ENCODE data around the gene SHBG.
"Not testable (repeated sequence)": the region's sequence is repeated elsewhere in the genome, so short reads cannot be mapped to it uniquely, and the experiment has no call there.

Gene SHBG, protein sequence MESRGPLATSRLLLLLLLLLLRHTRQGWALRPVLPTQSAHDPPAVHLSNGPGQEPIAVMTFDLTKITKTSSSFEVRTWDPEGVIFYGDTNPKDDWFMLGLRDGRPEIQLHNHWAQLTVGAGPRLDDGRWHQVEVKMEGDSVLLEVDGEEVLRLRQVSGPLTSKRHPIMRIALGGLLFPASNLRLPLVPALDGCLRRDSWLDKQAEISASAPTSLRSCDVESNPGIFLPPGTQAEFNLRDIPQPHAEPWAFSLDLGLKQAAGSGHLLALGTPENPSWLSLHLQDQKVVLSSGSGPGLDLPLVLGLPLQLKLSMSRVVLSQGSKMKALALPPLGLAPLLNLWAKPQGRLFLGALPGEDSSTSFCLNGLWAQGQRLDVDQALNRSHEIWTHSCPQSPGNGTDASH

DNA sequence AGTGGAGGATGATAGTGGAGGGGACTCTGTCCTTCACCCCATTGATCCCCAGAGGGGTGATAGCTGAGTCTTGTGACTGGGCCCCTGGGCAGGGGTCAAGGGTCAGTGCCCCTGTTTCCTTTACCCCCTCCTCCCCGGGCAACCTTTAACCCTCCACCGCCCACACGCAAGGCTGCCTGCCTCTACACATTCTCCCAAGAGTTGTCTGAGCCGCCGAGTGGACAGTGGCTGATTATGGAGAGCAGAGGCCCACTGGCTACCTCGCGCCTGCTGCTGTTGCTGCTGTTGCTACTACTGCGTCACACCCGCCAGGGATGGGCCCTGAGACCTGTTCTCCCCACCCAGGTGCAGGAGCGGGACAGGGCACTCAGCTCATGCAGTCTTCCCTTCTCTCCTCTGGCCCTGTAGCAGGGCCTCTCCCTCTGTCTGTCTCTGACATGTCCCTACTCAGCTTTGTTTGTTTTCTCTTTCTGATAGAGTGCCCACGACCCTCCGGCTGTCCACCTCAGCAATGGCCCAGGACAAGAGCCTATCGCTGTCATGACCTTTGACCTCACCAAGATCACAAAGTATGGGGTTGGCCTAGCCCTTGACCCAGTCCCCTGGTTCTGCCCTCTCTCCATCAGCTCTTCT, at the start of gene SHBG:
Gene SHBG, plus strand, starts transcription at position 197 of the 633 bp plus-strand sequence. Its CDS starts 38 bp downstream, at position 235.
- no peak for DNase-seq (ENCODE audit: low spot score)

DNA sequence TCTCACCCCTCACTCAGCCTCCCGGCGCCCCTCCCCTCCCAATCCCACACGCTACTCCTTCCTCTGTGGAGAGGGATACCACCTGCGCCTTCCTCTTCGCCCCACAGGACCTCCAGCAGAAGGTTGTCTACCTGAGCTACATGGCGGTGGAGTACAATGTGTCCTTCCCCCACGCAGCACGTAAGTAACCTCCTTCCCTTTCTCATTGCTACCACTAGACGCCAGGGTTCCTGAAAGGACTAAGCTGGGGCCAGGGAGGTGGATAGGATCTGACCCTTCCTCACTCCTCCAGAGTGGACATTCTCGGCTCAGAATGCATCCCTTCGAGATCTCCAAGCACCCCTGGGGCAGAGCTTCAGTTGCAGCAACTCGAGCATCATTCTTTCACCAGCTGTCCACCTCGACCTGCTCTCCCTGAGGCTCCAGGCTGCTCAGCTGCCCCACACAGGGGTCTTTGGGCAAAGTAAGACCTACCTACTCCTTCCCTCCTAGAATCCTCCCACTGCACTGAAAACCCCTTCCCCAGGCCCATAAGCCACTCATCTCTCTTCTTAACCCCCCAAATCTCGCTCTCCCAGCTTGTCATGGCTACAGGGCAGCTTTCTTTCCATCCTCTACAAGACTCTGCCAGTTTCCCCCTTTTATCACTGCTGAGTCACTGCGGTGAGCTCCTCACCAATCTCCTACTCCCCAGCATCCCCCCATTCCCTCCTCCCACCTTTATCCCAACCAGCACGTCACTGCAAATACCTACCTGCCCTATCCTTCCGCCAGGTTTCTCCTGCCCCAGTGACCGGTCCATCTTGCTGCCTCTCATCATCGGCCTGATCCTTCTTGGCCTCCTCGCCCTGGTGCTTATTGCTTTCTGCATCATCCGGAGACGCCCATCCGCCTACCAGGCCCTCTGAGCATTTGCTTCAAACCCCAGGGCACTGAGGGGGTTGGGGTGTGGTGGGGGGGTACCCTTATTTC, 49.0 kb upstream of the SHBG start:
- DNase-seq (ENCODE audit: low spot score): peak; percentile 66

DNA sequence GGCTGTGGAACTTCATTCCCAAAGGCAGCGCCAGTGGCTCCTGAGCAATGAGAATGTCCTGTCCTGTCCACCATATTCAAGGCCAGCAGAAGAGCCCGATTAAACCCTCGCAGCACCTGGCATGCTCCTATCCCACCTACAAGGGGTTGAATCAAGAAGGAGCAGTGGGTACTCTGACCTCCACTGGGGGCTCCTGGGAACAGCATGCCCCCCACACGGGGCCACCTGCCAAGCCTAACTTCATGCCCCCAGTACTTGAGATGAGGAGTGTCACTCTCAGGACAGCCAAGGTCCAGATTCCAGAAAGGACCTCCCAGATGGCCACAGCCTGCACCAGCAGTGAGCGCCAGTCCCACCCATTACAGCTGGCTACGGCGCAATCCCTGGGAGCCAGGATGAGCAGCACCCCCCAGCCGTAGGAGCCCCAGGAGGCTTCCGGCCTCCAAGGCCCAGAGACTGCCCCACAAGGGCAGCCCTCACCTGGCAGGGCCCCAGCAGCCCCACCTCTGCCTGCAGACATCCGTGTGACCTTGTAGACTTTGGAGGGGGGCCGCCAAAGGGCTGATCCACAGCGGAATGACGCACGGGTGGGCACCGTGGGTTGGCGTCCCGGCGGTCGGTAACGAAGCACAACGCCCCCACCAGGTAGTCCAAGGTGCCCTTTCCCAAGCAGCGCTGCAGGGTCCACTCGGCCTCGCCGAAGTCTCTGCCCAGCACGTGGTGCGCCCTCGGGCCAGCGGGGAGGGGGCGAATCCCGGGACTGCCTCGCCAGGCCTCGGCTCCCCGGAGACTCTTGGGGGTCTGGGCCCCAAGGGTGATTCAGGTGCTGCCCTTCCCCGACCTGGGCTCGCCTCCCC, 47.3 kb upstream of the SHBG start:
- DNase-seq (ENCODE audit: low spot score): no peak

DNA sequence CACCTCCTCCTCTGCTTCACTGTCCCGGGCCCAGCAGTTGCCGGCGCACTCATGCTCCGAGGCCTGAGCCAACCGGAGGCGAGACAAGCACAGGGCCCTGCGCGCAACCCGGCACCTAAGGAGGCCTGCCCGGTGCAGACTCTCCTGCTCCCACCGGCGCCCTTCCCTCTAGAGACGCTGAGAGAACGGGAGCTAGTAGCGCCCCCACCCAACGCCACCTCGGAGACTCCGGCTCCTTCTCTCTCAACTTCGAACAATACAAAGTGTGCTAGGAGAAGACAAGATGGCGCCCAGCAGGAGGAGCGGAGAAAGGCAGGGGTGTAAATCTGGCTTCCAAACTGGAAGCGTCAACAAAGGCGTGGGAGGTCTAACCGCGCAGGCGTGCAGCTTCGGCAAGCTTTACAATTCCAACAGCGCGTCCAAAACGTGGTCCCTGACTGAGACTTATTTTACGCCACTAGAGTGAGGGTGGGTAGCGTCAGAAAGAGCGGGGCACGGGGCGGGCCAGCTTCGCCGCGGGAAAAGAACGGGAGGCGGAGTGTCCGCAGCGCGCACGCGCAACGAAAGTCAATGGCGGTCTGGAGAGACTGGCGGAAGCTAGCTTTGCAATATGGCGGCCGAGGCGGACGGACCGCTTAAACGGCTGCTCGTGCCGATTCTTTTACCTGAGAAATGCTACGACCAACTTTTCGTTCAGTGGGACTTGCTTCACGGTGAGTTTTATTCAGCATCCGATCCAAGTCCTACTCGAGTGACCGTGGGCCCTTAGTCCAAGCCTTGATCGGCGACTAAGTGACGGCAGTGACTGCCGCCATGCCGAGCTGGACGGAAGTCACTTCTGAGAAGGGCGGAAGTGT, 46.5 kb upstream of the SHBG start, which contains the start of gene MPDU1:
Gene MPDU1, plus strand, starts transcription at position 600 of the 857 bp plus-strand sequence. Its CDS starts 11 bp downstream, at position 611.
- peak; percentile 95 for DNase-seq (ENCODE audit: low spot score)

DNA sequence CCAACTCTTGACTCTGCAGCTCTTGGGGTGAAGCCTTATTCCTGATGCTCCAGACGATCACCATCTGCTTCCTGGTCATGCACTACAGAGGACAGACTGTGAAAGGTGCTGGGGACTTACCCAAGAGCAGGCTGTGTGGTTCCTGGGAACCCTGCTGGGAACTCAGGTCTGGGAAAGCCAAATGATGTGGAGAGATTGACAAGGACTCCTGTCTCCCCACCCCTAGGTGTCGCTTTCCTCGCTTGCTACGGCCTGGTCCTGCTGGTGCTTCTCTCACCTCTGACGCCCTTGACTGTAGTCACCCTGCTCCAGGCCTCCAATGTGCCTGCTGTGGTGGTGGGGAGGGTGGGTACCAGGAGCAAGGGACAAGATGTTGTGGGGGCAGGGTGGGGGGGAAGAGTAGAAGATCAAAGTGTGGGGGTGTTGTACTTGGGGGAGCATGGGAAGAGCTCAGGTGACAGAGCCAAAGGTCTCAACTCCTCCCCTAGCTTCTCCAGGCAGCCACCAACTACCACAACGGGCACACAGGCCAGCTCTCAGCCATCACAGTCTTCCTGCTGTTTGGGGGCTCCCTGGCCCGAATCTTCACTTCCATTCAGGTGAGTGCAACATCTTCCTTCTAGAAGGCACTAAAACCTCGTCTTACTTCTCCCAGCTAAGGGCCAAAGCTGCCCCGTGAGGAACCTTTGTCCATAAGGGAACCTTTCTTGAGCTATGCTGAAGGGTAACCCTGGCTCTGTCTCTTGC, 43.1 kb upstream of the SHBG start:
- DNase-seq (ENCODE audit: low spot score): peak; percentile 67

DNA sequence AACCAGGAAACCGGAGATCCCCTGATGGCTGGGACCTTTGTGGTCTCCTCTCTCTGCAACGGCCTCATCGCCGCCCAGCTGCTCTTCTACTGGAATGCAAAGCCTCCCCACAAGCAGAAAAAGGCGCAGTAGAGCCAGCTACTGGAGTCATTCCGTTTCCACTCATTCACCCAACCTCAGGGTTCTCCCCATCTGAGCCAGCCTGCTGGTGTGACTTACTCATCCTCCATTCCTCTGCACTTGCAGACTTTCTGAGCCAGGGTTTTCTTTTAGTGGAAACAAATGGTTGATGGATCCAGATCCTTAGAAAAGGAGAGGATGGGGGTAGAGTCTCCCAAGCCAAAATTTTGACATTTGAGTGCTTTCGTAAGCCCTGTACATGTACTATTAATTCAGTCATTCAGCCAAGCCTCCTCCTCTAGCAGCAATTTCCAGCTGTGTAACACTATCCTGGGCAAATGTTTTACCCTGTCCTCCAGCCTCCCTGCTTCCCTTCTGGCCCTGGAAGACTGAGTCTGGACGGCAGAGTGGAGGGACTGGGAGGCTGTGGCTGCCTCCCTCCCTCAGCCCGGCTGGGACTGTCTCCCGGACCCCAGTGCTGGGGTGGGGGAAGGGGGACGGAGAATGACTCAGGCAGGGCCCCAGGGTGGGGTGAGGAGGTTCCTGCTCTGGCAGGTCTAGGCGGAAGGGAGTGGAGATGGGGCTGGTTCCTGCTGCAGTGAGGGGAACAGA, 42.3 kb upstream of the SHBG start:
- no peak for DNase-seq (ENCODE audit: low spot score)

DNA sequence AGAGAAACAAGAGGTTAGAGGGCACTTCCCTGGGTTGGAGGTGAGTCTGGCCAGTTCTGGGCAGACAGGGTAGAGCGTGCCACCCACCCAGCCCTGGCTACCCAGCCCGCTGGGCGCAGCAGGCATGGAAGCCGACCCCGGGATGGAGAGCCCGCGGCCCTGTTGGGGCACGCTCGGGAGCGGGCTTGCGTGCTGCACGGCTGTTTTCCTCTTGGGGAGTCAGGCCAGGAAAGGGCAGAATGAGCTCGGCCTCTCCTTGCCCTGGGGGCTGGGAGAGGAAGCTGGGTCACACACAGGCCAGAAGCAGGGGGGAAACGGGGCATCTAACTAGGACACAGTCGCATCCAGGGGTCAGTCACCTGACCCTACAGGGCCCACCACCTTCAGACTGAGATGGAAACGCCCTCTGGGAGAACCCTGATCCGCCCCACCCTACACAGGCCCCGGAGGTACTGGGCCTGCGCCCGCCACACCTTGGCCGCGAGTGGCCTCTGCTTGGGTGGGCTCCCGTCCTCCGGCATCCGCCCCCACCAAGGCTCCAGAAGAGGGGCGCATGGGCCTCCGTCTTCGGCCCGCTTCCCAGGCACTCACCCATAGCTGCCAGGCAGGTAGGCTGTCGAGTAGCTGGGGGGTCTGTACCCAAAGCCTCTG, 41.3 kb upstream of the SHBG start:
- no peak for DNase-seq (ENCODE audit: low spot score)

DNA sequence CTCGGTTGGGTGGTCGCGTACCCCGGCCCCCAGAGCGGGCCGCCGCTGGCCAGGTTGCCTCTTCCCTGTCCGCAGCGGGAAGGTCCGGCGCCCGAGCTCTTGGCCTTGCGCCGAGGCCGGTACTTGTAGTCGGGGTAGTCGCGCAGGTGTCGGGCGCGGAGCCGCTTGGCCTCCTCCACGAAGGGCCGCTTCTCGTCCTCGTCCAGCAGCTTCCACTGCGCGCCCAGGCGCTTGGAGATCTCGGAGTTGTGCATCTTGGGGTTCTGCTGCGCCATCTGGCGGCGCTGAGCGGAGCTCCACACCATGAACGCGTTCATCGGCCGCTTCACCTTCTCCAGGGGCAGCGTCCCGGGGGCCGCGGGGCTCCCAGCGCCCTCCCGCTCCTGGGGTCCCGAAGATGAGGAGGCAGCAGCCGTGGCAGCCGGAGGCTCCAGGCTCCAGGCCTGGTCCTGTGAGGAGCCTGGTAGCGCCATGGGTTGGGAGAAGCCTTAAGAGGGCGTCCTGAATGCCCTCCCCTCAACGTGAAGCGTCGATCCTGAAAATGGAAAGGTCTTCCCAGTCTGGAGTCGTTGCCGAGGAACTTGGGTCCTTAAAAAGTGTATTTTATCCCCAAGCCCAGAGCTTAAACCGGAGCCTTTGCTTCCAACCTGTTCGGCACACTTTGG, 40.6 kb upstream of the SHBG start:
- DNase-seq (ENCODE audit: low spot score): peak; percentile 84

DNA sequence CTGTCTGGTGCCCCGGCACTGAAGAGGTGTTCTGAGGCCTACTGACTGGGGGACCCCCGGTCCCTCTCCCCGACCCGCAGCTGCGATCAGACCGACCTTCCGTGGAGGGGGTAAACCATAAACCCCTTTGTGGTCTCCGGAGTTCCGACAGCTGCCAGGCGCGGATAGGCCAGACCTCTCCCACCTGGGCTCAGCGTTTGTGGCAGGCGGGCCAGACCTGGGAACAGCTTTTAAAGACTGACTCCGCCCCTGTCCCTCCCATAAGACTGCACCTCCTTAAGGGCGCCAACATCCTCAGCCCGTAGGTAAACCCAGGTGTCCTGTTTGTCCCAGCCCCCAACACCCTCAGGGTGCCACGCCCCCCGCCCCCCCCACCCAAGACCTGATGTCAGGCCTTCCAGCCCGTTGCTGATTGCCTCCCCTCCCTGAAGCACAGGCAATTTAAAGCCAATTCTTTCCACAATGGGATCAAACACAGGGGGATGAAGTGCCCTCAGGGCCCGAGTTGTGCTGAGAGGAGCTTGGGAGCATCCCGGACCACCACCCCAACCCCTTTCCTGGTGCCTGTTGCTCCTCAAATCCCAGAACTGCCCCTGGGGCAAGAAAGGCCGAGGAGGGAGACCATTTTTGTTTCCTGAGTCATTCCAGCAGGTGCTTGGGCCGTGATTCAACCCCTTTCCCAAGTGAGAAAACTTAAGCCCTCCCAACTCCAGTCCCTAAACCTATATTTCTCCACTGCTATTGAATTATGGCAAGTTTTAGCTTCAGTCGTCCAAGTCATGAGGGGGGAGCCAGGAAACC, 39.8 kb upstream of the SHBG start, which contains the start of gene SOX15:
Gene SOX15, minus strand, starts transcription at position 204 of the 801 bp plus-strand sequence. CDS start 418 bp downstream, outside the sequence.
- no peak for DNase-seq (ENCODE audit: low spot score)

DNA sequence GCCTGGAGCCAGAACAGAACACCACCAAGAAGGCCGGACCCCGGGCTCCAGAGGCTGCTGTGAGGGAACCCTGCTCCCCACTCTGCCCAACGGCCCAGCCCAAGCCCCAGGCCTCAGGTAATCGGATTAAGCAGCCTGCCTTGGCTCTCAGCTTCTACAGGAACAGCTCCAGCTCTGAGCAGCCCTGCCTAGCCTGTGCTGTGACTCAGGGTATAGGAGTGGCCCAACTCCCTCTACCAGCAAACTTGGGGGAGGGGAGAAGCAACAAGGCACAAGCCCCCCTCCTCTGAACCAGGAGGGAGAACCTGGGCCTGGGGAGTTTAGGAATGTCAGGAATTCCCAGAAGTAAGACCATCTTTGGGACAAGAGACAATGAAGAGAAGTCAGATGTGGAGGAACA, 39.2 kb upstream of the SHBG start:
- no peak for DNase-seq (ENCODE audit: low spot score)

DNA sequence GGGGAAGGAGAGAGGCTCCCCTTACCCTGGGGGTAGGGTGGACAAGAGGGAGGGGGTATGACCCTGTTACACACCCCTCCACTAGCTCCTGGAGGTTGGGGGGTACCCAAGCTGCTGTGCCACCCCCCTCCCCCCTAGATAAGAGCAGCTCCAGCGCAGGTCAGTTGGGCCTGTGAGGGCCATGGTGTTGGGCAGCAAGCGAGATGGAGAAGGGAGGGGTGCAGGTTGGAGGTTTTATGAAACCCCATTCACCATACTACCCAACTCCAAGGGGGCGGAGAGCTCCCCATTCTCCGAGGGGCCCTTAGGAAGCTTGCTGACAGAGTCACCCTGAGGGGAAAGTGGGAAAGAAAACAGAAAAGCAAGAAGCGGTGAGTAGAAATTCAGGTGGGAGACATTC, 38.3 kb upstream of the SHBG start:
- DNase-seq (ENCODE audit: low spot score): no peak

DNA sequence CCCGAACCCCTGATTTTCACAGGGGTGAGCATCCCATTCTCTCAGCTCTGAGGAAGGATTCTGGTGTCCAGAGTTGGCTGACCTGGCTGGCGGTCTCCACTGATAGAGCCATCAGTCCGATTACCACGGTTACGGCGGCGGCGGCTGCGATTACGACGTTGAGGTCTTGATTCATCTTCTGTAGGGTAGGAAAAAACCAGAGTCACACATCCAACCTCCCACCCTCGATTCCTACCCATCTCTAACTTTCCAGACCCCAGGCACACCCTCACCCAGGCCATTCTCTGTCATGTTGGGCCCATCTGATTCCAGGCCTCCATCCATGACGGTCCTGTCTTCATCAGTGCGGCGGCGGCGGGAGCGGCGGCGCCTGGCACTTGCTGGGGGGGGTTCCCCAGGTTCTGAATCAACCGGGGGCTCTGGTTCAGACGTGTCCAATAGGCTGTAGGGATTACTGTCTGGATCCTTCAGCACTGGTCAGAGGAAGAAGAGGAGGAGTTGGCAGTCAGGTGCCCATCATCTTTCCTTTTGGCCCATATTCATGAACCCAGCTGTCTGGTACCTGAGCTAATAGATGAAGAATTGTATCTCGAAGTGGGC, 37.4 kb upstream of the SHBG start:
- no peak for DNase-seq (ENCODE audit: low spot score)

DNA sequence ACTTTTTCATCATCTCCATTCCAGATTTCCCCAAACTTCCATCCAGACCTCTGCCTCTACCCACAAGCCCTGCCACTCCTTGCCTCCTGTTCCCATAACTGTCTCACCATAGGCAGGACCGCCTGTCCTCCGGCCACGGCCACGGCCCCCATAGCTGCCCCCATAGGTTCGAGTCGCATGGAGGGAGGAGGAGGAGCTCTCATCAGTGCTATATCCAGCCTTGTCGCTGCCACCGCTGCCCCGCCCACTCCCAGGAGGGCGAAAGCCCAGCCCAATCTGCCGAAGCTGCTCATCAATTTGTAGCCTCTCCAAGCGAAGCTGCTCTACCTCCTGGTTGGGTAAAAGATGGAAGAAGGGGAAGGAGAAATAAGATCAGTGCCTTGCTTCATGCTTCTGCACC, 36.6 kb upstream of the SHBG start:
- no peak for DNase-seq (ENCODE audit: low spot score)

DNA sequence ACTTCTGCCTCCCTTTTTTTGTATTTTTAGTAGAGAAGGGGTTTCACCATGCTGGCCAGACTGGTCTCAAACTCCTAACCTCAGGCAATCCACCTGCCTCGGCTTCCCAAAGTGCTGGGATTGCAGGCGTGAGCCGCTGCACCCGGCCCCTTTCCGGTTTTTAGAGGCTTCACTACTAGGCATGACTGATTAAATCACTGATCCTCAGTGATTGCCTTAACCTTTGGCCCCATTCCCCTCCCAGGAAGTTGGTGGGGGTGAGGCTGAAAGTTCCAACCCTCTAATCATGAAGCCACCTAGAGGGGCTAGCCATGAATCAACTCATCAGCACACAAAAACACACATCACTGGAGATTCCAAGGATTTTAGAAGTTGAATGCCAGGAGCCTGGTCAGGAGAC, 32.4 kb upstream of the SHBG start:
- DNase-seq (ENCODE audit: low spot score): not testable (repeated sequence)

DNA sequence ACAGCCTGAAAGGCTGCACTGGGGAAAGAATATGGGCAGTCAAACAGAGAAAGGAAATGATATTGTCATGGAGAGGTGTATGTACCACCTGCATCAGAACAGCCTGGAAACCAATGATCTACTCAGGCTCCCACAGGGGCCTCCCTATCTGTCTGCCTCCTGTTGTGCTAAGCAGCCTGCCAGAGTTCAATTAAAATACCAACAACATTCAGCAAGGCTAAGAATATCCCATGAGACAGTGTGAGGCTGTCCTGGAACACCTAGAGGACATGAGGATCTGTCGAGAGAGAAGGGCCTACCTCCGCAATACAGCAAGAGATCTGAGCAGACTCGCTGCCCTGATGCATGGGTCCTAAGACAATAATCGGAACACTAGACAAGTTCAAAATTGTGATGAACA, 23.7 kb upstream of the SHBG start:
- DNase-seq (ENCODE audit: low spot score): no peak

DNA sequence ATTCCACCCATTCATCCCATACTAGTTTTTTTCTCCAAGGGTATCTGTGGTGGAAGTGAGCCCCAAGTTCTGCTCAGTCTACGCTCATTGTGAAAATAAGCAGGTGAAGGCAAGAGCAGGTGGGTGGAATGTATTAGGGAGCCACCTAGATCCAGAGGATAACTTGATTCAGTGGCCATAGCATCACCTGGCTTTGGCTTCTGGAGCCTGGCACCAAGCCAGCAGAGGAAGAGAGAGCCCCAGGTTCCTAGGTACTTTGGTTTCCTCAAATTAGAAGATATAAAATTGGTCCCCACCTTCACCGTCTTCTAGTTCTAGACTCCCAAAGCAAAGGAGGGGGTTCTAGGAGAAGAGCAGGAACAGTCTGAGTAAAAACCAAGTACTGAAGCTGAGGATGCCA, 19.3 kb upstream of the SHBG start:
- DNase-seq (ENCODE audit: low spot score): no peak

Data from hematopoietic multipotent progenitor cell treated with erythropoietin and hydrocortisone succinate and interleukin-3 and kit ligand, for 15 days (in vitro differentiated cells).